HG02763 (cell line): ENCODE measurements around the gene SUN1.

ENCODE experiments used
- ATAC-seq: cut with Tn5 transposase; IDR thresholded peaks from one replicate; pipeline ENCODE4 v1.9.1; 2021; ENCODE audit warnings: mild to moderate bottlenecking, moderate library complexity; ENCODE audit not compliant: unreplicated experiment

SUN1 gene

GRCh38 chr7:875476-876076, 43.3 kb downstream of the SUN1 start:
- ATAC-seq: no peak

- ATAC-seq: peak; percentile 75
Observed at GRCh38 chr7:876077-876971, 44.0 kb downstream of the SUN1 start, which contains the start of gene GET4. Gene GET4, plus strand, starts transcription at chr7:876554. Its CDS starts 92 bp downstream, at chr7:876646.

- ATAC-seq: peak; percentile 24
Observed at GRCh38 chr7:876972-877311, 44.7 kb downstream of the SUN1 start.

- ATAC-seq: no peak
Observed at GRCh38 chr7:877312-878232, 45.3 kb downstream of the SUN1 start.

- ATAC-seq: no peak
Observed at GRCh38 chr7:879093-879492, 46.8 kb downstream of the SUN1 start.

- no peak for ATAC-seq
Observed at GRCh38 chr7:879706-880105, 47.4 kb downstream of the SUN1 start.

- no peak for ATAC-seq
Observed at GRCh38 chr7:880450-880849, 48.2 kb downstream of the SUN1 start.

GRCh38 chr7:881441-882234, 49.4 kb downstream of the SUN1 start:
- ATAC-seq: no peak

- ATAC-seq: no peak
Observed at GRCh38 chr7:882336-883035, 50.2 kb downstream of the SUN1 start.

GRCh38 chr7:883055-884021, 51.1 kb downstream of the SUN1 start:
- ATAC-seq: no peak

- no peak for ATAC-seq
Observed at GRCh38 chr7:884191-885003, 52.1 kb downstream of the SUN1 start.

- ATAC-seq: no peak
Observed at GRCh38 chr7:885261-885892, 53.1 kb downstream of the SUN1 start.

GRCh38 chr7:885893-886625, 53.8 kb downstream of the SUN1 start:
- no peak for ATAC-seq

GRCh38 chr7:886626-887487, 54.6 kb downstream of the SUN1 start:
- ATAC-seq: no peak

GRCh38 chr7:887488-887820, 55.2 kb downstream of the SUN1 start:
- no peak for ATAC-seq
